GM19463 (cell line): Measurements from ENCODE around the gene PARP12.

Experiments used
- ATAC-seq: cut with Tn5 transposase; IDR thresholded peaks from one replicate; pipeline ENCODE4 v1.9.1; 2021; ENCODE audit warnings: mild to moderate bottlenecking, moderate library complexity; ENCODE audit not compliant: unreplicated experiment

PARP12 gene

DNA sequence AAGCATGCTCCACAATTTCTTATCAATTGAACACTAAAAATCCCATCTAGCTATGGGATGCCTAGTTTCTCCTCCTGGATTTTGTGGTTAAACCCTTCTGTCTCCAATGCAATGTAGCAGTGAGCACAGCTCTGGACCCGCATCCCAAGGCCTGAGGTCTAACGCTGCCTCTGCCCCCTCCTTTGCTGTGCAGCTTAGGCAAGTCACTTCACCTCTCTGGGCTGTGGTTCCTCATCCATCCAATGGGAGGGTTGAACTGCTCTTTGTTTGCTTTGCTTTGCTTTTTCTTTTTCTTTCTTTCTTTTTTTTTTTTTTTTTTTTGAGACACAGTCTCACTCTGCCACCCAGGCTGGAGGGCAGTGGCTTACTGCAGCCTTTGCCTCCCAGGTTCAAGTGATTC lies 69.2 kb downstream of the PARP12 start:
- no peak for ATAC-seq

- ATAC-seq, result no peak
These were observed 69.6 kb downstream of the PARP12 start for GRCh38 chr7:139993169-139993568.

DNA sequence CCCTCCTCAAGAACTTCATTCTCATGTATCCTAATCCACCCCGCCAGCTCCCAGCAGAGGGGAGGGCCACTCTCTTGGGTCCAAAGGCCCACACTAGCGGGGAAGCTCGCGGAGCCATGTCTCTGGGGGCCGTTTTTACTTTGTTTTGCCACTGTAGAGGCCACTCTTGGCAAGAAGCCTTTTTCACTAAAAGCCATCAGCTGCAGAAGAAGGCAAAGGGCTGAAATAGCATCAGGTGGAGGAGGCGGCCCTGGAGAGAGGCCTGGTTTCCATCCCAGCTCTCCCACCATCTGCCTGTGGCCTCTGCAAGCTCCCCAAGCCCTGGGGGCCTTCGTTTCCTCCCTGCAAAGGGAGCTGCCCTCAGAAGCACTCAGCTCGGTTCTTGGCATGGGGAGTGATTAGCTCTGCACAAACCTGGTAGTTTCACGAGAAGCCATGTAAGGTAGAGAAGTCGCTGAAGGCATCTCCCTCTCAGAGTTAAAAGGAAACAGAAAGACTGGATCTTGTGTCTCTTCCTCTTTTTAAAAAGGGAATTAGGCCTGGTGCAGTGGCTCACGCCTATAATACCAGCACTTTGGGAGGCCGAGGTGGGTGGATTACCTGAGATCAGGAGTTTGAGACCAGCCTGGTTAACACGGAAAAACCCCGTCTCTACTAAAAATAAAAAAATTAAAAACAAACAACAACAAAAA lies 70.3 kb downstream of the PARP12 start:
- ATAC-seq, result no peak

DNA sequence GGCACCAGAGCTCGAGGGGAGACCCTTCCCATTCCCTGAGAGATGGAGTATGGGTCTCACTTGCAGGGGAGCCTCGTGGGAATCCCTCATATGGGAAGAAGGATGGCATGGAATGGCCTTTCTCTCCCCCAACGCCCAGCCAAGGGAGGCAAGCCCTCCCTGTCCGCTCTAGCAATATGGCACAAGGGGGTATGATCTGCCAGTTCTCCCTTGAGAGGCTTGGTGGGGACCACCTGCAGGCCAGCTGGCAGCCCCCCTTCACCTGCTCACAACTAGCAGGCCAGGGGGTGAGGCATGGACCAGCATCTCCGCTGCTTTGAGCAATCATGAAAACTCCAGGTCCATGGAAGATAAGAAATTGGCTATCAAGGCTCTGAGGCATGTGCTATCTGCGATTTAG lies 70.8 kb downstream of the PARP12 start:
- ATAC-seq, result no peak

DNA sequence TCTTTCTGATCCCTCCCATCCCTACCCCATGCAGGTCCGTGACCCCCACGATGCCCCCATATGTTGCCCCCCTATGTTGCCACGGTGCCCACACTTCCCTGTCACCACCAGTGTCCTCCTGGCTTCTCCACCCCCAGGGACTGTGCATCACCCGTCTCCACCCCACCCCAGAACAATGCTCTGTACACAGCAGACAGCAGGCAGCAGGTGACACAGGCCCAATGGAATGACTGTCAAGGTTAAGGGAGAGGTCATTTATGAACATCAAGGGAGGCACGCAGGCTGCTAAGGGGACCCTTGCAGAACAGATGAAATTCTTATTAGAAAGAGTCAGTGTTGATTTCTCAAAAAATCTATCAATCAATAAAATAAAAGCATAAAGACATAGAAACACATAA lies 71.5 kb downstream of the PARP12 start:
- ATAC-seq, result no peak

DNA sequence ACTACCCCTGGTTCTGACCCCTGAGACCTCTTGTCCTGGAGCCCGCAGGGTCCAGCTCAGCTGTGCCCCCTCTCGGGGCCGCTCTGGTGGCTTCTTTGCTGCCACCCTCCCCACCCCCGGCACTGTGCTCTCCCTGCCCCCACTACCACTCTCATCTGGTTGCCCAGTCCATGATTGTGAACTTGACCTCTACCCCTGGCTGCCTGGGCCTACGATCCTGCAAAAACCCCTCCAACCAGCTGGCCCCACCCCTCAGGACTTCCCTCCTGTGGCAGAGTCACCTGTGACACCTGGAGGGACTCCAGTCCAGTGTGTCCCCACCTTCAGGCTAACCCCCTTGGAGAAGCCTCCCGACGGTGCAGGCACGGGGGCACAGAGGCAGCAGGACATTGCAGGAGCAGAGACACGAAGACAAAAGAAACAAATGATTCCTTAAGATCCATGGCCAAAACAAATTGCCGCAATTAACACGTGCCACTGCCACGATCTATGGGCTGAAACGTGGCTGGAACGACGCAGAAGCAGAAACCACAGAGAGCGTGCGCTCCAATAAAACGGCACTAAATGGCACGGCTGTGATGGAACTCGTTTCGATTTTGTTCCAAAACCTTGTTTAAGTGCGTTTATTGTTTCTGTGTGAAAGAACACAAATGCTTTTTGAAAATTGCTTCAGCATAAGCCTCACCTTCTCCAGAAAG lies 72.0 kb downstream of the PARP12 start:
- no peak for ATAC-seq

GRCh38 chr7:139990142-139990535 lies 72.6 kb downstream of the PARP12 start:
- no peak for ATAC-seq

DNA sequence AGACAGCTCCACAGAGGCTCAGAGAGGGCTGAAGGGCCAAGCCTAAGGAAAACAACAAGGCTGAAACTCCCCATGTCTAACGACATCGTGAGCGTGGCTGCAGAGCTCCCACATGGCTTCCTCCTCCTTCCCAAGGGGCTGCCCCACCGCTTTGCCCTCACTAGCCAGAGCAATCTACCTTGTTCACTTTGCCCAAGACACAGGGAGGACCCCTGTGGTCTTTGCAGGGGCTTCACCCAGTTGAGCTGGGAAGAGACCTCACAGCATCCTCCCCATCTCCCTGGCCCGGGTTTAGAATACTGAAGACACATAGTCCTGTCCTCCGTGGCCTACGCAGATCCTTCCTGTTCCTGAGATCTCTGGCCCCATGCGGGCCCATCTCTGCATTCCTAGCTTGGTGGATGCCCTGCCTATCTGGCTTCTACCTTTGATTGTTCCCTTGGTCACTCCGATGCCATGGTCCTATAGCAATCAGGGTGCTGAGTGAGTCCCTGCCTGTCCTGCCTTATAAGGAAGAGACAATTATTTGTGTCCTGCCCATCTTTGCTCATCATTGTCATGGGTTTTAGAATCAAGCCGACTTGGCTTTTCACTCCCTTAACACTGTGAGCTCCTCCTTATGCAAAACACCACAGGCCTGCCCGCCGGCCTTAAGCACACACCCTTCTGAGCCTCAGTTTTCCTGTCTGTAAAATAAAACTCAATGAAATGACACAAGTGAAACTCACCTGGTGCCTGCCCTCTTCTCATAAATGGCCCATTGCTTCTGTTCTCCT lies 73.2 kb downstream of the PARP12 start:
- no peak for ATAC-seq

- no peak for ATAC-seq
These were observed 74.8 kb downstream of the PARP12 start for GRCh38 chr7:139987691-139988516.

GRCh38 chr7:139985811-139986210 lies 76.9 kb downstream of the PARP12 start:
- no peak for ATAC-seq

GRCh38 chr7:139984642-139985539 lies 77.9 kb downstream of the PARP12 start:
- ATAC-seq, result no peak

DNA sequence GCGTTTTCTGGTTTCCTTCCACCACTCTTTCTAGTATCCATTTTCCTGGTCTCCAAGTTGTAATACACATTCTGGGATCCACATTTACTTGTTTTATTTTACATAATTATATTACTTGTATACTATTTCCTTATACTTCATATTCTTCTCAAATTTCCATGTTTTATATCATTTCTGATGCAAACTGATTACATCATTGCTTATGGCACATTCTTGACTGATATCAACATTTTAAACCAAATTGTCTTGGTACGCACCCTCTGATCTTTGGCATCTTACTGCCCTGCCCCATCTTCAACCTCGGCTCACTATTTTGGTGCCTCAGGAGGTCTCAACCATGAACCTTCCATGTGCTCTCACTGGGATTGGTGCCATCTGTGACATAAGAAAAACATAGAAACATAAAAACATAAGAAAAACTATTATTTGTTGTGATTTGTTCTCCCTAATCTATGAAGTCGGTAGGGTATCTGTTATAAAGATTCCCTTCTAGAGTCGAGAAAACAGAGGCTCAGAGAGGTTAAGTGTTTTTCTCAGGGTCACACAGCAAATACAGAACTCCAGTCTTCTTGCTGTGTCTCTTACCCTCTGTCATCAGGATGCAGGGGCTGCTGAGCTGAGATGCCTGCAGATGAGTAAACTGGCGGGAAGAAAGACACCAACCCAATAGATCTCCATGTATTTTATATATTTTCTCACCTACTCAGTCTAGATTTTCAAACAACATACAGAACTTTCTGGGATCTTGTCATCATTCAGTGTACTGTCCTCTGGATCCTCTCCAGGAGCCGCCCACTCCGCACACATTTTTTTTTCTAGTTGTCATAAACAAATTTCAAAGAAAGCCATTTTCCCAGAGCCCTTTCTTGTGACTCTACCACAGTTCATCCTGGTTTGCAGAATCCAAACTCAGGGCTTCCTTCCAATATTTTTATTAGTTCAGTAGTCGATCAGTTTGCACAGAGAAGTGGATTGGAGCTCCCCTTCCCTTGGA lies 79.5 kb downstream of the PARP12 start:
- ATAC-seq, result no peak

GRCh38 chr7:139981511-139981895 lies 81.2 kb downstream of the PARP12 start:
- no peak for ATAC-seq

- ATAC-seq, result no peak
These were observed 85.7 kb downstream of the PARP12 start for GRCh38 chr7:139976838-139977656.

- no peak for ATAC-seq
These were observed 86.5 kb downstream of the PARP12 start for GRCh38 chr7:139976055-139976837.

DNA sequence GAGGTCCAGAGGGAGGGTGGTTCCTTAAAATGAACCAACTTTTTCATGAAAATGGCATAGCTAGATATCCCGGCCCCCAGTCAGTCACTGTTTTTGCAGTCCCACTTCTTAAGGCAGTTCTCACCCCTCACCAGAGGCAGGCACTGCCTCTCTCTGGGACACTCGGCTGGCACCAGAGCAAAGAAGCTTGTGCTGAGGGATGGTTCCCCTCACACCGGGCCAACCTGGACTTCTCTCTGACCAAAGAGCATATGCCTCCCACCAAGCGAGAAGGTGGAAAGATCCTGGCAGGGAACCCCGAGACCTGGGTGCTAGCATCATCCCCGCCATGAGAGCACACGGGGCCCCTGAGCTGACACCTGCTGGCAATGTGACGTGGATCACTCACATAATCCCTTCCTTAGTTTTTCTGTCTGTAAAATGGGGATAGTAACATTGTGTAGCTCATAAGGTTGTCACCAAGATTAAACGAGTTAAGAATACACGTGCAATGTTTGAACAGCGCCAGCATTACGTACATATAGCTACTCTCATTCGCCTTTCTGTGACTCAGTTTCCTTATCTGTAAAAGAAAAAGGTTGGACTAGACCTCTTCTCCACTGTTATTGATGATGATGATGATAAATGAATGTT lies 88.5 kb downstream of the PARP12 start:
- no peak for ATAC-seq
